Measurements from ENCODE around the gene CD59. TPM values are rescaled to one million over a fixed set of nuclear protein-coding genes. Genes with fewer than 3 reads are reported as not detected.
"Not testable (repeated sequence)": the region's sequence is repeated elsewhere in the genome, so short reads cannot be mapped to it uniquely, and the experiment has no call there.

CD59 gene
- total and polyA plus RNA-seq, 3 experiments from 2014 or later, result 25.2 to 40.4 (median 28.0) TPM

- POLR2A ChIA-PET, result no interaction called here
- Histone ChIP-seq H3K36me3 (ENCODE audit: insufficient read depth, low read length) (no peaks in the 10 kb centered on the region), H3K4me3 (ENCODE audit: low read length) (no peak overlapping the region), H3K27me3 (ENCODE audit: insufficient read depth, low read length, poor library complexity, severe bottlenecking) (peaks cover 4% of the 10 kb centered on the region), H3K27ac (ENCODE audit: low read depth, low read length) (no peak overlapping the region), H3K9me3 (ENCODE audit: low read length) (no peaks in the 10 kb centered on the region), H3K4me1 (ENCODE audit: insufficient read depth, low read length) (no peaks in the 10 kb centered on the region)
- CTCF ChIA-PET, result no interaction called here
- Mint-ChIP-seq H3K4me3 (no peak overlapping the region), H3K36me3 (no peaks in the 10 kb centered on the region), H3K4me1 (no peaks in the 10 kb centered on the region), H3K27ac (no peak overlapping the region), H3K9me3 (no peaks in the 10 kb centered on the region), H3K27me3 (peaks cover 3 to 24% of the 10 kb centered on the region in 2 donors)
- no peak for DNase-seq
Observed at GRCh38 chr11:33664827-33665226, 71.4 kb downstream of the CD59 start.

- Histone ChIP-seq H3K4me1 (ENCODE audit: insufficient read depth, low read length) (no peaks in the 10 kb centered on the region), H3K36me3 (ENCODE audit: insufficient read depth, low read length) (no peaks in the 10 kb centered on the region), H3K4me3 (ENCODE audit: low read length) (no peak overlapping the region), H3K9me3 (ENCODE audit: low read length) (no peaks in the 10 kb centered on the region), H3K27me3 (ENCODE audit: insufficient read depth, low read length, poor library complexity, severe bottlenecking) (peaks cover 4% of the 10 kb centered on the region), H3K27ac (ENCODE audit: low read depth, low read length) (no peak overlapping the region)
- Mint-ChIP-seq H3K4me1 (no peaks in the 10 kb centered on the region), H3K4me3 (no peak overlapping the region), H3K9me3 (no peaks in the 10 kb centered on the region), H3K27ac (no peak overlapping the region), H3K27me3 (peaks cover 3 to 25% of the 10 kb centered on the region in 2 donors), H3K36me3 (no peaks in the 10 kb centered on the region)
- no peak for DNase-seq
- ChIA-PET CTCF (no interaction called here), POLR2A (no interaction called here)
Observed at GRCh38 chr11:33664166-33664565, 72.1 kb downstream of the CD59 start.

GRCh38 chr11:33663121-33663520, 73.1 kb downstream of the CD59 start:
- H3K4me3 ChIP-seq (ENCODE audit: low read length), result no peak overlapping the region
- no peaks in the 10 kb centered on the region for H3K36me3 Mint-ChIP-seq
- no peak for DNase-seq
- ChIA-PET POLR2A (no interaction called here), CTCF (no interaction called here)
- no peak overlapping the region for H3K27ac Mint-ChIP-seq
- H3K4me3 Mint-ChIP-seq, result no peak overlapping the region
- H3K9me3 ChIP-seq (ENCODE audit: low read length), result no peaks in the 10 kb centered on the region
- peaks cover 3 to 22% of the 10 kb centered on the region in 2 donors for H3K27me3 Mint-ChIP-seq
- H3K4me1 Mint-ChIP-seq, result no peaks in the 10 kb centered on the region
- peaks cover 4% of the 10 kb centered on the region for H3K27me3 ChIP-seq (ENCODE audit: insufficient read depth, low read length, poor library complexity, severe bottlenecking)
- H3K36me3 ChIP-seq (ENCODE audit: insufficient read depth, low read length), result no peaks in the 10 kb centered on the region
- H3K27ac ChIP-seq (ENCODE audit: low read depth, low read length), result no peak overlapping the region
- no peaks in the 10 kb centered on the region for H3K4me1 ChIP-seq (ENCODE audit: insufficient read depth, low read length)
- H3K9me3 Mint-ChIP-seq, result no peaks in the 10 kb centered on the region

GRCh38 chr11:33661526-33661925, 74.7 kb downstream of the CD59 start:
- POLR2A ChIA-PET; H3K4me1 Mint-ChIP-seq; H3K27ac ChIP-seq (ENCODE audit: low read depth, low read length); H3K36me3 Mint-ChIP-seq; H3K4me3 Mint-ChIP-seq; H3K27ac Mint-ChIP-seq; H3K4me3 ChIP-seq (ENCODE audit: low read length); CTCF ChIA-PET; H3K27me3 ChIP-seq (ENCODE audit: insufficient read depth, low read length, poor library complexity, severe bottlenecking); DNase-seq; H3K9me3 ChIP-seq (ENCODE audit: low read length); H3K4me1 ChIP-seq (ENCODE audit: insufficient read depth, low read length); H3K36me3 ChIP-seq (ENCODE audit: insufficient read depth, low read length); H3K9me3 Mint-ChIP-seq: not testable (repeated sequence)
- peaks cover 5 to 17% of the 10 kb centered on the region in 2 donors for H3K27me3 Mint-ChIP-seq

GRCh38 chr11:33660962-33661361, 75.3 kb downstream of the CD59 start:
- Histone ChIP-seq H3K27me3 (ENCODE audit: insufficient read depth, low read length, poor library complexity, severe bottlenecking) (peaks cover 4% of the 10 kb centered on the region), H3K36me3 (ENCODE audit: insufficient read depth, low read length) (no peaks in the 10 kb centered on the region), H3K9me3 (ENCODE audit: low read length) (no peaks in the 10 kb centered on the region), H3K27ac (ENCODE audit: low read depth, low read length) (no peak overlapping the region), H3K4me1 (ENCODE audit: insufficient read depth, low read length) (no peaks in the 10 kb centered on the region), H3K4me3 (ENCODE audit: low read length) (no peak overlapping the region)
- H3K4me3 Mint-ChIP-seq, result no peak overlapping the region
- H3K9me3 Mint-ChIP-seq, result no peaks in the 10 kb centered on the region
- no peak for DNase-seq
- no peak overlapping the region for H3K27ac Mint-ChIP-seq
- ChIA-PET CTCF (no interaction called here), POLR2A (no interaction called here)
- H3K27me3 Mint-ChIP-seq, result peaks cover 5 to 17% of the 10 kb centered on the region in 2 donors
- no peaks in the 10 kb centered on the region for H3K36me3 Mint-ChIP-seq
- H3K4me1 Mint-ChIP-seq, result no peaks in the 10 kb centered on the region

- POLR2A ChIA-PET, result no interaction called here
- no peaks in the 10 kb centered on the region for H3K4me1 Mint-ChIP-seq
- DNase-seq, result no peak
Observed at GRCh38 chr11:33659370-33660139, 76.7 kb downstream of the CD59 start.

GRCh38 chr11:33658195-33658900, 77.9 kb downstream of the CD59 start:
- peaks cover 2 to 17% of the 10 kb centered on the region in 2 donors for H3K27me3 Mint-ChIP-seq
- no peaks in the 10 kb centered on the region for H3K9me3 ChIP-seq (ENCODE audit: low read length)
- H3K9me3 Mint-ChIP-seq, result no peaks in the 10 kb centered on the region
- no peaks in the 10 kb centered on the region for H3K4me1 Mint-ChIP-seq
- no peaks in the 10 kb centered on the region for H3K36me3 Mint-ChIP-seq
- no peaks in the 10 kb centered on the region for H3K4me1 ChIP-seq (ENCODE audit: insufficient read depth, low read length)
- no peak overlapping the region for H3K27ac ChIP-seq (ENCODE audit: low read depth, low read length)
- no peak for DNase-seq
- no peak overlapping the region for H3K4me3 ChIP-seq (ENCODE audit: low read length)
- POLR2A ChIA-PET, result no interaction called here
- H3K27ac Mint-ChIP-seq, result no peak overlapping the region
- no peaks in the 10 kb centered on the region for H3K36me3 ChIP-seq (ENCODE audit: insufficient read depth, low read length)
- CTCF ChIA-PET, result no interaction called here
- no peak overlapping the region for H3K4me3 Mint-ChIP-seq
- no peaks in the 10 kb centered on the region for H3K27me3 ChIP-seq (ENCODE audit: insufficient read depth, low read length, poor library complexity, severe bottlenecking)

More at GRCh38 chr11:33659370-33660139, 76.7 kb downstream of the CD59 start:
- H3K27me3 Mint-ChIP-seq, result peaks cover 2 to 20% of the 10 kb centered on the region in 2 donors
- Histone ChIP-seq H3K9me3 (ENCODE audit: low read length) (no peaks in the 10 kb centered on the region), H3K27me3 (ENCODE audit: insufficient read depth, low read length, poor library complexity, severe bottlenecking) (no peaks in the 10 kb centered on the region), H3K4me3 (ENCODE audit: low read length) (no peak overlapping the region), H3K36me3 (ENCODE audit: insufficient read depth, low read length) (no peaks in the 10 kb centered on the region), H3K27ac (ENCODE audit: low read depth, low read length) (no peak overlapping the region), H3K4me1 (ENCODE audit: insufficient read depth, low read length) (no peaks in the 10 kb centered on the region)
- no peak overlapping the region for H3K27ac Mint-ChIP-seq
- H3K36me3 Mint-ChIP-seq, result no peaks in the 10 kb centered on the region
- no peaks in the 10 kb centered on the region for H3K9me3 Mint-ChIP-seq
- CTCF ChIA-PET, result no interaction called here
- no peak overlapping the region for H3K4me3 Mint-ChIP-seq

GRCh38 chr11:33657757-33658156, 78.5 kb downstream of the CD59 start:
- POLR2A ChIA-PET, result no interaction called here
- no peaks in the 10 kb centered on the region for H3K4me1 Mint-ChIP-seq
- no peaks in the 10 kb centered on the region for H3K9me3 Mint-ChIP-seq

More at GRCh38 chr11:33657757-33658156, 78.5 kb downstream of the CD59 start:
- H3K27me3 ChIP-seq (ENCODE audit: insufficient read depth, low read length, poor library complexity, severe bottlenecking), result no peaks in the 10 kb centered on the region
- peaks cover 2 to 17% of the 10 kb centered on the region in 2 donors for H3K27me3 Mint-ChIP-seq
- no peaks in the 10 kb centered on the region for H3K36me3 Mint-ChIP-seq
- CTCF ChIA-PET, result no interaction called here
- H3K4me3 ChIP-seq (ENCODE audit: low read length), result no peak overlapping the region
- H3K27ac ChIP-seq (ENCODE audit: low read depth, low read length), result no peak overlapping the region
- no peak overlapping the region for H3K4me3 Mint-ChIP-seq
- no peaks in the 10 kb centered on the region for H3K36me3 ChIP-seq (ENCODE audit: insufficient read depth, low read length)
- H3K9me3 ChIP-seq (ENCODE audit: low read length), result no peaks in the 10 kb centered on the region
- no peak overlapping the region for H3K27ac Mint-ChIP-seq
- no peaks in the 10 kb centered on the region for H3K4me1 ChIP-seq (ENCODE audit: insufficient read depth, low read length)
- DNase-seq, result no peak
